Measurements from ENCODE around the gene OSBPL3. TPM values are rescaled to one million over a fixed set of nuclear protein-coding genes. Genes with fewer than 3 reads are reported as not detected.

OSBPL3 gene
- polyA plus RNA-seq, 1 donor (not counting 4 experiments of a cell fraction or from before 2014, with no cell fraction given) = 34.0 TPM

GRCh38 chr7:24972166-24972477 is 7.9 kb downstream of the OSBPL3 start:
- H3K4me3 ChIP-seq (ENCODE audit: control insufficient read depth in 2 of 3, extremely low read depth in 1 of 3, insufficient read depth in 2 of 3, low read depth in 1 of 3, low read length in 3 of 3) = peak overlapping the region in 2 of 3 experiments; percentile 1 to 73
- no peaks in the 10 kb centered on the region for H4K20me1 ChIP-seq (ENCODE audit: control insufficient read depth, extremely low read depth, insufficient read depth, low read length)
- H2AFZ ChIP-seq (ENCODE audit: control insufficient read depth, low read length) = no peak overlapping the region
- H3K27ac ChIP-seq (ENCODE audit: control insufficient read depth, insufficient read depth, low read length) = peak overlapping the region; percentile 99
- no peaks in the 10 kb centered on the region for H3K36me3 ChIP-seq (ENCODE audit: control insufficient read depth in 2 of 2, extremely low read depth in 1 of 2, insufficient read depth in 2 of 2, low read length in 2 of 2)
- H3K9me1 ChIP-seq (ENCODE audit: control insufficient read depth, extremely low read depth, insufficient read depth, low read length) = peaks cover 2% of the 10 kb centered on the region
- H3K4me2 ChIP-seq (ENCODE audit: control insufficient read depth, extremely low read depth, insufficient read depth, low read depth, low read length) = peak overlapping the region; percentile 96
- dilution Hi-C loops (cut with MboI; ENCODE audit: extremely low pct_ligation_motif_present, low sequenced_read_pairs) = no loop called here
- DNase-seq (ENCODE audit: low read depth, low spot score) = no peak
- H3K79me2 ChIP-seq (ENCODE audit: control insufficient read depth, insufficient read depth, low read length) = peaks cover 85% of the 10 kb centered on the region
- FAIRE-seq = peak; percentile 43
- H3K9ac ChIP-seq (ENCODE audit: control insufficient read depth, extremely low read depth, insufficient read depth, low read length) = no peak overlapping the region
- H3K27me3 ChIP-seq (ENCODE audit: control insufficient read depth, extremely low read depth, insufficient read depth, low read length) = no peaks in the 10 kb centered on the region
- H3K4me1 ChIP-seq (ENCODE audit: control insufficient read depth, extremely low read depth, insufficient read depth, low read length) = peaks cover 81% of the 10 kb centered on the region
- TF ChIP-seq EZH2 (IDR thresholded peaks at IDR 0.05; ENCODE audit: low read length) (no peak), CTCF (optimal IDR thresholded peaks at IDR 0.05 in 1 of 3, IDR thresholded peaks at IDR 0.05 in 1 of 3, conservative IDR thresholded peaks at IDR 0.05 in 1 of 3; ENCODE audit: extremely low read depth in 1 of 3, insufficient read depth in 2 of 3, low read length in 3 of 3) (no peak)
- H3K9me3 ChIP-seq (ENCODE audit: control insufficient read depth, low read depth, low read length) = no peaks in the 10 kb centered on the region

GRCh38 chr7:24971333-24972165 is 8.4 kb downstream of the OSBPL3 start:
- Histone ChIP-seq H2AFZ (ENCODE audit: control insufficient read depth, low read length) (peak overlapping the region; percentile 15), H3K4me2 (ENCODE audit: control insufficient read depth, extremely low read depth, insufficient read depth, low read depth, low read length) (peak overlapping the region; percentile 96), H3K36me3 (ENCODE audit: control insufficient read depth in 2 of 2, extremely low read depth in 1 of 2, insufficient read depth in 2 of 2, low read length in 2 of 2) (no peaks in the 10 kb centered on the region), H3K27ac (ENCODE audit: control insufficient read depth, insufficient read depth, low read length) (peak overlapping the region; percentile 99), H4K20me1 (ENCODE audit: control insufficient read depth, extremely low read depth, insufficient read depth, low read length) (no peaks in the 10 kb centered on the region), H3K27me3 (ENCODE audit: control insufficient read depth, extremely low read depth, insufficient read depth, low read length) (no peaks in the 10 kb centered on the region), H3K9ac (ENCODE audit: control insufficient read depth, extremely low read depth, insufficient read depth, low read length) (peak overlapping the region; percentile 87), H3K9me1 (ENCODE audit: control insufficient read depth, extremely low read depth, insufficient read depth, low read length) (peaks cover 2% of the 10 kb centered on the region), H3K9me3 (ENCODE audit: control insufficient read depth, low read depth, low read length) (no peaks in the 10 kb centered on the region), H3K4me1 (ENCODE audit: control insufficient read depth, extremely low read depth, insufficient read depth, low read length) (peaks cover 83% of the 10 kb centered on the region), H3K4me3 (ENCODE audit: control insufficient read depth in 2 of 3, extremely low read depth in 1 of 3, insufficient read depth in 2 of 3, low read depth in 1 of 3, low read length in 3 of 3) (peak overlapping the region in 2 of 3 experiments; percentile 69 to 73), H3K79me2 (ENCODE audit: control insufficient read depth, insufficient read depth, low read length) (peaks cover 85% of the 10 kb centered on the region)
- dilution Hi-C loops (cut with MboI; ENCODE audit: extremely low pct_ligation_motif_present, low sequenced_read_pairs) = no loop called here
- FAIRE-seq (peak; percentile 96), DNase-seq (ENCODE audit: low read depth, low spot score) (peak; percentile 83)
- no peak for TF ChIP-seq EZH2 (IDR thresholded peaks at IDR 0.05; ENCODE audit: low read length)
